GM12878 (cell line): Measurements from ENCODE around the gene RBPJ. TPM values are rescaled to one million over a fixed set of nuclear protein-coding genes. Genes with fewer than 3 reads are reported as not detected.

ENCODE experiments used
- ATAC-seq: fragments of 200-7000 bp; cut with Tn5 transposase; 3 replicates; pipeline ENCODE4 v1.9.1; 2020; ENCODE audit warnings: mild to moderate bottlenecking, moderate library complexity
- BruUV-seq: library from RNA; stranded (reverse); fragments of 400-500 nt; replicated peaks from 2 replicates; lab custom pipeline; 2021; lab: Mats Ljungman, UMichigan
- CTCF ChIA-PET: fragments of 300-600 bp; sonication (Branson Sonifier 250); formaldehyde crosslinking; extraction: SDS; loops from one replicate; lab custom pipeline; 2021; ENCODE audit warnings: inconsistent platforms; lab: Yijun Ruan, JAX
- POLR2A ChIA-PET: fragments of 350-600 bp; formaldehyde crosslinking; extraction: SDS; loops from one replicate; lab custom pipeline; 2021; ENCODE audit warnings: inconsistent platforms; lab: Charles Lee
- RAD21 ChIA-PET: fragments of 300-600 bp; sonication (Branson Sonifier 250); formaldehyde crosslinking; loops from one replicate; lab custom pipeline; 2023; ENCODE audit warnings: antibody characterized with exemption; ENCODE audit not compliant: unreplicated experiment; lab: Charles Lee
- SMC1A ChIA-PET: fragments of 300-600 bp; sonication (Branson Sonifier 250); formaldehyde crosslinking; loops from one replicate; lab custom pipeline; 2023; ENCODE audit not compliant: unreplicated experiment, uncharacterized antibody; lab: Charles Lee
- DNase-seq: peaks from one replicate; pipeline ENCODE4 v3.0.0-alpha.2; 2011; ENCODE audit warnings: low read depth, low spot score
- FAIRE-seq: peaks from 3 replicates; lab custom pipeline; 2011; peaks lifted over from hg19 to GRCh38; lab: Jason Lieb, UNC
- H2AFZ ChIP-seq: 2 replicates; pipeline ENCODE4 v1.6.0; 2011; ENCODE audit warnings: low read depth, low read length, control low read depth; ENCODE audit not compliant: control insufficient read depth
- H3K27ac ChIP-seq: 2 replicates; pipeline ENCODE4 v1.5.1; 2011; ENCODE audit warnings: control low read depth; ENCODE audit not compliant: control insufficient read depth, insufficient read depth
- H3K27me3 ChIP-seq, 2 experiments: replicated peaks in 1 of 2; 2 replicates each; pipeline versions ENCODE4 v1.6.0 to v1.6.1; 2011; ENCODE audit warnings: low read length in 1 of 2; ENCODE audit not compliant: control insufficient read depth in 2 of 2, insufficient read depth in 2 of 2
- H3K36me3 ChIP-seq, 2 experiments: 2 replicates each; pipeline ENCODE4 v1.5.1; 2011; ENCODE audit warnings: low read length in 1 of 2; ENCODE audit not compliant: control insufficient read depth in 2 of 2, insufficient read depth in 2 of 2
- H3K4me1 ChIP-seq: 2 replicates; pipeline ENCODE4 v1.6.1; 2011; ENCODE audit warnings: mild to moderate bottlenecking, low read length, moderate library complexity, mixed read lengths; ENCODE audit not compliant: control insufficient read depth, insufficient read depth
- H3K4me2 ChIP-seq: 2 replicates; pipeline ENCODE4 v1.6.0; 2011; ENCODE audit warnings: control low read depth; ENCODE audit not compliant: control insufficient read depth, insufficient read depth
- H3K4me3 ChIP-seq: fragments of 200-600 bp; sonication (generic); 2 replicates; pipeline ENCODE4 v1.5.1; 2016
- H3K79me2 ChIP-seq: 2 replicates; pipeline ENCODE4 v1.6.0; 2011; ENCODE audit warnings: low read length; ENCODE audit not compliant: control insufficient read depth, insufficient read depth
- H3K9ac ChIP-seq: 2 replicates; pipeline ENCODE4 v1.8.0; 2011; ENCODE audit warnings: low read length, control low read depth, mixed read lengths; ENCODE audit not compliant: control insufficient read depth, insufficient read depth
- H3K9me3 ChIP-seq: replicated peaks from 3 replicates; pipeline ENCODE4 v1.5.1; 2011; ENCODE audit warnings: mild to moderate bottlenecking, low read length; ENCODE audit not compliant: control insufficient read depth, insufficient read depth
- H4K20me1 ChIP-seq: 2 replicates; pipeline ENCODE4 v1.6.0; 2011; ENCODE audit not compliant: control insufficient read depth, insufficient read depth
- CREB1 ChIP-seq: IDR thresholded peaks from 2 replicates; pipeline ENCODE4 v1.6.1; 2012; ENCODE audit warnings: low read depth, mild to moderate bottlenecking, inconsistent platforms
- CREM ChIP-seq: IDR thresholded peaks from 2 replicates; pipeline ENCODE4 v1.6.1; 2014; ENCODE audit warnings: antibody characterized with exemption, low read depth
- DPF2 ChIP-seq: fragments of 450-650 bp; IDR thresholded peaks from 2 replicates; pipeline ENCODE4 v1.6.1; 2017; ENCODE audit warnings: mild to moderate bottlenecking
- NFYB ChIP-seq: IDR thresholded peaks from 2 replicates; pipeline ENCODE4 v1.6.1; 2011; ENCODE audit warnings: low read depth, mild to moderate bottlenecking, low read length, improper control_type of control experiment, moderate library complexity; ENCODE audit not compliant: insufficient read depth
- RELB ChIP-seq: fragments of 450-650 bp; IDR thresholded peaks from 2 replicates; pipeline ENCODE4 v1.6.1; 2017; ENCODE audit warnings: low read depth, mild to moderate bottlenecking, moderate library complexity
- SPI1 ChIP-seq: IDR thresholded peaks from 2 replicates; pipeline ENCODE4 v1.6.1; 2011; ENCODE audit warnings: low read depth, mild to moderate bottlenecking, low read length, moderate library complexity, borderline replicate concordance; ENCODE audit not compliant: insufficient read depth
- TAF1 ChIP-seq: IDR thresholded peaks from 2 replicates; pipeline ENCODE4 v1.6.1; 2011; ENCODE audit warnings: mild to moderate bottlenecking, low read depth, low read length, borderline replicate concordance
- TARDBP ChIP-seq: IDR thresholded peaks from 2 replicates; pipeline ENCODE4 v1.6.1; 2016; ENCODE audit warnings: borderline replicate concordance
- TBL1XR1 ChIP-seq: IDR thresholded peaks from 2 replicates; pipeline ENCODE4 v1.6.1; 2012; ENCODE audit warnings: low read depth, low read length, improper control_type of control experiment
- ZBED1 ChIP-seq: IDR thresholded peaks from 2 replicates; pipeline ENCODE4 v1.6.1; 2016; ENCODE audit warnings: borderline replicate concordance
- WGBS: methylation state at CpG from one replicate; pipeline ENCODE4 v1.1.6; 2016; ENCODE audit warnings: low lambda C conversion rate; ENCODE audit not compliant: insufficient replicate concordance, insufficient coverage; ENCODE audit errors: missing lambda C conversion rate; 5-methylcytosine and 5-hydroxymethylcytosine counted together
- in situ Hi-C: fragments of 300-500 bp; cut with MboI; formaldehyde crosslinking; loops from 9 replicates; pipeline ENCODE4 v1.14.3; 2018; ENCODE audit warnings: mixed read lengths
- intact Hi-C: fragments of 100-400 bp; cut with micrococcal nuclease; formaldehyde crosslinking; loops from one replicate; pipeline ENCODE4 v1.14.2; 2022; ENCODE audit not compliant: unreplicated experiment
- polyA plus RNA-seq, 11 experiments: library from polyadenylated mRNA; depleted of rRNA in 4 of 11; unstranded in 6 of 11; stranded (reverse) in 5 of 11; fragments of >200 nt; fragmentation: Nextera tagmentation in 4 of 11; fragmentation: Illumina TruSeq in 1 of 11; extraction: Ambion mirVana in 4 of 11; extraction: Trizol in 1 of 11; gene quantifications; 1 replicate in 1 of 11; 2 replicates in 10 of 11; pipeline versions ENCODE4 v1.2.1 to v1.2.3, GENCODE V29; 2011 to 2016; ENCODE audit warnings: inconsistent platforms in 2 of 11, missing spikeins in 2 of 11, low read depth in 1 of 11
- total RNA-seq, 4 experiments: library from RNA; depleted of rRNA in 3 of 4; stranded (reverse); fragments of >200 nt in 3 of 4; fragmentation: Illumina TruSeq in 1 of 4; extraction: Trizol in 1 of 4; gene quantifications; 2 replicates each; pipeline versions ENCODE4 v1.2.1 to v1.2.3, GENCODE V29; 2013 to 2021

The RBPJ gene
- total and polyA plus RNA-seq, 10 of the 15 experiments (the other 5 are each of a cell fraction or from before 2014, with no cell fraction given) = 24.5 to 87.6 (median 41.6) TPM

- no peak overlapping the region for H2AFZ ChIP-seq
- no peaks in the 10 kb centered on the region for H3K36me3 ChIP-seq
- no peak overlapping the region for H3K4me3 ChIP-seq
- DNase-seq (no peak), FAIRE-seq (no peak), ATAC-seq (no peak)
- no peaks in the 10 kb centered on the region for H3K79me2 ChIP-seq
- in situ Hi-C loops (no loop called here), intact Hi-C loops (no loop called here)
- H3K4me2 ChIP-seq = no peak overlapping the region
- H3K9me3 ChIP-seq = no peaks in the 10 kb centered on the region
- H3K4me1 ChIP-seq = no peaks in the 10 kb centered on the region
- H4K20me1 ChIP-seq = no peaks in the 10 kb centered on the region
- ChIA-PET POLR2A (no interaction called here), CTCF (no interaction called here), RAD21 (no interaction called here)
- no TSS peak for BruUV-seq
- H3K27ac ChIP-seq = no peak overlapping the region
- H3K27me3 ChIP-seq = no peaks in the 10 kb centered on the region
- 49% methylated on average over 5 of the region's 8 CpGs for WGBS
- TF ChIP-seq CREB1 (no peak), TBL1XR1 (no peak), SPI1 (peak; percentile 39; the same call in 1 of the 2 replicates)
- TF ChIP-seq, all 136 proteins: peak for 1
- H3K9ac ChIP-seq = no peak overlapping the region
- SMC1A ChIA-PET = no interaction called here
Measured at GRCh38 chr4:26447378-26447777, 126.6 kb downstream of the RBPJ start.

- TF ChIP-seq NFYB = no peak
- TF ChIP-seq TARDBP = no peak
- TF ChIP-seq TAF1 = no peak
- no peak for TF ChIP-seq DPF2
- TF ChIP-seq ZBED1 = no peak
- TF ChIP-seq RELB = no peak
- TF ChIP-seq CREM = no peak
- H3K4me3 ChIP-seq = no peak overlapping the region
- no peak overlapping the region for H3K27ac ChIP-seq
- ChIA-PET RAD21 (no interaction called here), CTCF (interaction anchor here (1.1 kb wide), 1 partner anchor 11 kb away, joined by 4 read pairs; no protein-coding TSS in a partner anchor), SMC1A (no interaction called here), POLR2A (no interaction called here)
- ATAC-seq (no peak), FAIRE-seq (no peak), DNase-seq (no peak)
- H3K4me2 ChIP-seq = no peak overlapping the region
- no peak overlapping the region for H3K9ac ChIP-seq
- BruUV-seq = no TSS peak
- H3K9me3 ChIP-seq = no peaks in the 10 kb centered on the region
- no peaks in the 10 kb centered on the region for H4K20me1 ChIP-seq
- no peak overlapping the region for H2AFZ ChIP-seq
- intact Hi-C loops = no loop called here
- 78% methylated on average over 5 of the region's 5 CpGs for WGBS
- no peaks in the 10 kb centered on the region for H3K79me2 ChIP-seq
- H3K4me1 ChIP-seq = no peaks in the 10 kb centered on the region
- in situ Hi-C loops = no loop called here
- H3K27me3 ChIP-seq = no peaks in the 10 kb centered on the region
- H3K36me3 ChIP-seq = no peaks in the 10 kb centered on the region
Measured at GRCh38 chr4:26450418-26450817, 129.6 kb downstream of the RBPJ start.
